Smooth muscle cell (in vitro differentiated cells): ENCODE measurements around the gene LZTS2. TPM values are rescaled to one million over a fixed set of nuclear protein-coding genes. Genes with fewer than 3 reads are reported as not detected.

Source experiments
- DNase-seq: peaks from one replicate; lab custom pipeline; 2025; ENCODE audit not compliant: unreplicated experiment; lab: John Stamatoyannopoulos, UW
- H2AFZ ChIP-seq: fragments of 200-600 bp; sonication (generic); 2 replicates; pipeline ENCODE4 v1.6.0; 2016; ENCODE audit warnings: antibody characterized with exemption, low read depth, mild to moderate bottlenecking
- H3F3A ChIP-seq: fragments of 200-600 bp; sonication (generic); 2 replicates; pipeline ENCODE4 v1.6.0; 2017; ENCODE audit warnings: antibody characterized with exemption, low read depth
- H3K27ac ChIP-seq: fragments of 200-600 bp; sonication (generic); 2 replicates; pipeline ENCODE4 v1.5.1; 2016; ENCODE audit warnings: low read depth, mild to moderate bottlenecking
- H3K27me3 ChIP-seq: fragments of 200-600 bp; sonication (generic); 2 replicates; pipeline ENCODE4 v1.6.1; 2016; ENCODE audit warnings: low read depth, mild to moderate bottlenecking
- H3K36me3 ChIP-seq: fragments of 200-600 bp; sonication (generic); 2 replicates; pipeline ENCODE4 v1.5.1; 2016; ENCODE audit warnings: low read depth
- H3K4me1 ChIP-seq: fragments of 200-600 bp; sonication (generic); 2 replicates; pipeline ENCODE4 v1.5.1; 2016; ENCODE audit warnings: low read depth
- H3K4me2 ChIP-seq: fragments of 200-600 bp; sonication (generic); 2 replicates; pipeline ENCODE4 v1.6.0; 2016; ENCODE audit warnings: mild to moderate bottlenecking
- H3K4me3 ChIP-seq: fragments of 200-600 bp; sonication (generic); 2 replicates; pipeline ENCODE4 v1.5.1; 2016; ENCODE audit warnings: mild to moderate bottlenecking
- H3K79me2 ChIP-seq: fragments of 200-600 bp; sonication (generic); 2 replicates; pipeline ENCODE4 v1.6.0; 2016; ENCODE audit warnings: low read depth, mild to moderate bottlenecking
- H3K9ac ChIP-seq: fragments of 200-600 bp; sonication (generic); 2 replicates; pipeline ENCODE4 v1.6.0; 2016; ENCODE audit warnings: low read depth
- H3K9me3 ChIP-seq: fragments of 200-600 bp; sonication (generic); replicated peaks from 2 replicates; pipeline ENCODE4 v1.5.1; 2016; ENCODE audit warnings: low read depth
- H4K20me1 ChIP-seq: fragments of 200-600 bp; sonication (generic); 2 replicates; pipeline ENCODE4 v1.6.0; 2016; ENCODE audit warnings: low read depth
- WGBS: methylation state at CpG from one replicate; pipeline ENCODE4 v1.1.7; 2016; ENCODE audit warnings: low lambda C conversion rate; 5-methylcytosine and 5-hydroxymethylcytosine counted together
- microRNA counts: library from miRNA; unstranded; fragments of <30 nt; microRNA quantifications from one replicate; lab custom pipeline; 2016
- microRNA-seq: library from miRNA; unstranded; fragments of <30 nt; microRNA quantifications from one replicate; pipeline ENCODE4, GENCODE V29; 2016; ENCODE audit warnings: borderline number of aligned reads
- polyA plus RNA-seq: library from polyadenylated mRNA; unstranded; fragments of >200 nt; fragmentation: Nextera tagmentation; extraction: Ambion mirVana; gene quantifications from 2 replicates; pipeline ENCODE4 v1.2.1, GENCODE V29; 2016
- small RNA-seq: library from RNA; depleted of rRNA; stranded (forward); fragments of <200 nt; gene quantifications from one replicate; pipeline ENCODE3, GENCODE V24; 2014
- total RNA-seq: library from RNA; depleted of rRNA; stranded (reverse); fragments of >200 nt; gene quantifications from 2 replicates; pipeline ENCODE4 v1.2.3, GENCODE V29; 2014
- TF ChIP-seq, protein P1 (sequence below): fragments of 200-600 bp; sonication (generic); IDR thresholded peaks from 2 replicates; pipeline ENCODE4 v1.5.1; 2017; ENCODE audit warnings: borderline replicate concordance, mild to moderate bottlenecking, antibody characterized with exemption; ENCODE audit not compliant: insufficient read depth, poor library complexity, severe bottlenecking

Gene LZTS2
- total and polyA plus RNA-seq, 2 experiments from 2014 or later, result 54.9 to 103 TPM

DNA sequence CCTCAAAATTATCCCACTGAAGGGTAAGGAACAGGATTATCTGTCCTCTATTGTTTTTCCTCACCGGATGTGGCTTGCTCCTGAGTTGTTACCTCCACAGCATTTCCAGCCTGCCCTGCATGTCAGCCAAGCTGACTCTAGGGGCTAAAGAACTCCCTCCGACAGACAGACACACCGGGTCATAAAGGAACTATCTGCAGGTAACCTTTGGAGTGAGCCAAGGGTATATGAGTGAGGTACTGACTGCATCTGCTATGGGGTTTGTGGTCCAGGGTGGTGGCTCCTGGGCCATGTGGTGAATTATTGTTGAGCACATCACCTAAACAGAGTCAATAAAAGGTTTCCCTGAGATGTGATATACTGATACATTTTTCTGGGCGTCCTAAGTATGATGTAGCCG lies 55.3 kb downstream of the LZTS2 start:
- H3K27me3 ChIP-seq, result peaks cover 13% of the 10 kb centered on the region
- H3K4me1 ChIP-seq, result peaks cover 10% of the 10 kb centered on the region
- no peak overlapping the region for H3K27ac ChIP-seq
- no peaks in the 10 kb centered on the region for H4K20me1 ChIP-seq
- H3K4me3 ChIP-seq, result no peak overlapping the region
- WGBS, result 87% methylated on average over 5 of the region's 5 CpGs
- H3K79me2 ChIP-seq, result no peaks in the 10 kb centered on the region
- H3K36me3 ChIP-seq, result no peaks in the 10 kb centered on the region
- no peak overlapping the region for H3K9ac ChIP-seq
- H3K9me3 ChIP-seq, result no peaks in the 10 kb centered on the region
- DNase-seq, result no peak
- H2AFZ ChIP-seq, result no peak overlapping the region
- H3K4me2 ChIP-seq, result no peak overlapping the region
- TF ChIP-seq, protein P1, sequence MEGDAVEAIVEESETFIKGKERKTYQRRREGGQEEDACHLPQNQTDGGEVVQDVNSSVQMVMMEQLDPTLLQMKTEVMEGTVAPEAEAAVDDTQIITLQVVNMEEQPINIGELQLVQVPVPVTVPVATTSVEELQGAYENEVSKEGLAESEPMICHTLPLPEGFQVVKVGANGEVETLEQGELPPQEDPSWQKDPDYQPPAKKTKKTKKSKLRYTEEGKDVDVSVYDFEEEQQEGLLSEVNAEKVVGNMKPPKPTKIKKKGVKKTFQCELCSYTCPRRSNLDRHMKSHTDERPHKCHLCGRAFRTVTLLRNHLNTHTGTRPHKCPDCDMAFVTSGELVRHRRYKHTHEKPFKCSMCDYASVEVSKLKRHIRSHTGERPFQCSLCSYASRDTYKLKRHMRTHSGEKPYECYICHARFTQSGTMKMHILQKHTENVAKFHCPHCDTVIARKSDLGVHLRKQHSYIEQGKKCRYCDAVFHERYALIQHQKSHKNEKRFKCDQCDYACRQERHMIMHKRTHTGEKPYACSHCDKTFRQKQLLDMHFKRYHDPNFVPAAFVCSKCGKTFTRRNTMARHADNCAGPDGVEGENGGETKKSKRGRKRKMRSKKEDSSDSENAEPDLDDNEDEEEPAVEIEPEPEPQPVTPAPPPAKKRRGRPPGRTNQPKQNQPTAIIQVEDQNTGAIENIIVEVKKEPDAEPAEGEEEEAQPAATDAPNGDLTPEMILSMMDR, result no peak
- no peaks in the 10 kb centered on the region for H3F3A ChIP-seq

DNA sequence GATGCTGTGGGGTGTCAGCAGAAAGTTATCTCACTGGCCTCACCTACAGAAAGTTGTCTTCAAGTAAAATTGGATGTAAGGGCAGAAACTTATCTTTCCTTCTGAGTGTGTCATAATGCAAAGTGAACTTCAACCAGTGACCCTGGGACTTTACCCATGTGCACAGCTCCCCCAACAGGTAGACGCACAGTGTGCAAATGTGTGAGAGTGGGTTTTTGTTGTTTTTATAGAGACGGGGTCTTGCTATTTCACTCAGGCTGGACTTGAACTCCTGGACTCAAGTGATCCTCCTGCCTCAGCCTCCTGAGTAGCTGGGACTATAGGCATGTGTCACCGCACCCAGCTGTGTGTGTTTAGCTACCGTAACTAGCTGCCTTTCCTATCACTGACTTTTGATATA lies 55.8 kb downstream of the LZTS2 start:
- H3K4me1 ChIP-seq, result peaks cover 8% of the 10 kb centered on the region
- H3K27me3 ChIP-seq, result peaks cover 8% of the 10 kb centered on the region
- no peaks in the 10 kb centered on the region for H3K9me3 ChIP-seq
- no peak overlapping the region for H2AFZ ChIP-seq
- no peaks in the 10 kb centered on the region for H4K20me1 ChIP-seq
- no peak for DNase-seq
- no peak overlapping the region for H3K9ac ChIP-seq
- H3K4me2 ChIP-seq, result no peak overlapping the region
- 96% methylated on average over 4 of the region's 4 CpGs for WGBS
- H3K79me2 ChIP-seq, result no peaks in the 10 kb centered on the region
- H3K27ac ChIP-seq, result no peak overlapping the region
- no peak overlapping the region for H3K4me3 ChIP-seq
- H3K36me3 ChIP-seq, result no peaks in the 10 kb centered on the region
- H3F3A ChIP-seq, result no peaks in the 10 kb centered on the region
- TF ChIP-seq, protein P1, result no peak

DNA sequence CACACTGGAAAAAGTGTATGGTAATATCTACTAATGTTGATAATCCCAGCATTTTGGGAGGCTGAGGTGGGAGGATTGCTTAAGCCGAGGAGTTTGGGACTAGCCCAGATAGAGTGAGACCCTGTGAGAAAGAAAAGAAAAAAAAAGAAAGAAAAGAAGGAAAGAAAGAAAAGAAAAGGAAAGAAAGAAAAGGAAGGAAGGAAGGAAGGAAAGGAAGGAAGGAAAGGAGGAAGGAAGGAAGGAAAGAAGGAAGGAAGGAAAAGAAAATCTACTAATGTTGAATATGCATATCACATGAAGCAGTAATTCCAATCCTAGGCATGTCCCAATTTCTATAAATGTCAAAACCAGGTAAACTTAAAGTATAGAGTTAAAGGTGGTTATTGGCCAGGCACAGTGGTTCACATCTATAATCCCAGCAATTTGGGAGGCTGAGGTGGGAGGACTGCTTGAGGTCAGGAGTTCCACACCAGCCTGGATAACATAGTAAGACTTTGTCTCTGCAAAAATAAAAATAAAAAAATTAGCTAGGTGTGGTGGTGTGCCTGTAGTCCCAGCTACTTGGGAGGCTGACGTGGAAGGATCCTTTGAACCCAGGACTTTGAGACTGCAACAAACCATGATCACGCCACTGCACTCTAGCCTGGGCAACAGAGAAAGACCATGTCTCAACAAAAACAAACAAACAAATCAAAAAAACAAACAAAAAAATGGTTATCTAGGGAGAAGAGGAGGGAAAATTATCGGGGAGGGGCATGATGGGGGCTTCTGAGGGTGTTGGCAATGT lies 57.0 kb downstream of the LZTS2 start:
- TF ChIP-seq, protein P1, result no peak
- DNase-seq, result no peak
- no peaks in the 10 kb centered on the region for H3K9me3 ChIP-seq
- peaks cover 2% of the 10 kb centered on the region for H3F3A ChIP-seq
- no peak overlapping the region for H3K4me3 ChIP-seq
- peaks cover 7% of the 10 kb centered on the region for H3K4me1 ChIP-seq
- WGBS, result 93% methylated on average over 4 of the region's 4 CpGs
- H3K27ac ChIP-seq, result no peak overlapping the region
- H3K27me3 ChIP-seq, result no peaks in the 10 kb centered on the region
- no peak overlapping the region for H3K4me2 ChIP-seq
- H3K9ac ChIP-seq, result no peak overlapping the region
- H3K36me3 ChIP-seq, result no peaks in the 10 kb centered on the region
- H3K79me2 ChIP-seq, result no peaks in the 10 kb centered on the region
- no peaks in the 10 kb centered on the region for H4K20me1 ChIP-seq
- no peak overlapping the region for H2AFZ ChIP-seq

MicroRNA genes within 50 kb of the gene (microRNA counts, 767-probe panel; counts per million panel counts)
- 183 counts per million for microRNA hsa-miR-608 (lab: Ali Mortazavi, UCI)

Small RNA genes within 50 kb of the gene (microRNA-seq; reads per million reads assigned to microRNA genes)
- not detected for gene MIR608

Small RNA genes within 50 kb of the gene (small RNA-seq; reads per million reads assigned to genes)
- not detected for gene MIR608

Other genes starting within 250 kb of the LZTS2 start
- gene SLF2, start 86.8 kb upstream of the LZTS2 start, total RNA-seq, result 24.3 and 24.9 TPM in 2 replicates
- gene SLF2, start 86.8 kb upstream of the LZTS2 start, polyA plus RNA-seq, result 8.1 and 9.0 TPM in 2 replicates
- 5.3 and 7.1 TPM in 2 replicates for gene SEMA4G, start 30.3 kb upstream of the LZTS2 start, total RNA-seq
- gene SEMA4G, start 30.3 kb upstream of the LZTS2 start, polyA plus RNA-seq, result 3.8 and 4.2 TPM in 2 replicates
- 59.3 and 89.9 TPM in 2 replicates for gene MRPL43, start 12.3 kb upstream of the LZTS2 start, total RNA-seq
- gene MRPL43, start 12.3 kb upstream of the LZTS2 start, polyA plus RNA-seq, result 104 and 120 TPM in 2 replicates
- gene TWNK, start 12.3 kb upstream of the LZTS2 start, total RNA-seq, result 2.0 and 2.3 TPM in 2 replicates
- gene TWNK, start 12.3 kb upstream of the LZTS2 start, polyA plus RNA-seq, result 2.5 and 3.9 TPM in 2 replicates
- gene PDZD7, start 31.3 kb downstream of the LZTS2 start, total RNA-seq, result 2.0 and 4.5 TPM in 2 replicates
- 0.93 and 4.2 TPM in 2 replicates for gene PDZD7, start 31.3 kb downstream of the LZTS2 start, polyA plus RNA-seq
- gene SFXN3, start 31.4 kb downstream of the LZTS2 start, total RNA-seq, result 79.1 and 86.9 TPM in 2 replicates
- gene SFXN3, start 31.4 kb downstream of the LZTS2 start, polyA plus RNA-seq, result 92.1 and 120 TPM in 2 replicates
- gene KAZALD1, start 62.2 kb downstream of the LZTS2 start, total RNA-seq, result 11.5 and 13.1 TPM in 2 replicates
- gene KAZALD1, start 62.2 kb downstream of the LZTS2 start, polyA plus RNA-seq, result 20.3 and 20.4 TPM in 2 replicates
- 0.04 TPM in 1 of 2 replicates, not detected in the other for gene TLX1, start 131.5 kb downstream of the LZTS2 start, total RNA-seq
- gene TLX1, start 131.5 kb downstream of the LZTS2 start, polyA plus RNA-seq, result not detected in 2 replicates
- not detected in 2 replicates for gene LBX1, start 229.7 kb downstream of the LZTS2 start, total RNA-seq
- gene LBX1, start 229.7 kb downstream of the LZTS2 start, polyA plus RNA-seq, result not detected in 2 replicates